ENCODE data around the gene FMNL1. TPM values are rescaled to one million over a fixed set of nuclear protein-coding genes. Genes with fewer than 3 reads are reported as not detected.
A peak's percentile ranks its signal among the peaks of the same experiment; 100 is the strongest.

FMNL1 gene
- total RNA-seq, 4 donors from 2014 or later, result 19.2 to 42.9 (median 24.6) TPM

DNA sequence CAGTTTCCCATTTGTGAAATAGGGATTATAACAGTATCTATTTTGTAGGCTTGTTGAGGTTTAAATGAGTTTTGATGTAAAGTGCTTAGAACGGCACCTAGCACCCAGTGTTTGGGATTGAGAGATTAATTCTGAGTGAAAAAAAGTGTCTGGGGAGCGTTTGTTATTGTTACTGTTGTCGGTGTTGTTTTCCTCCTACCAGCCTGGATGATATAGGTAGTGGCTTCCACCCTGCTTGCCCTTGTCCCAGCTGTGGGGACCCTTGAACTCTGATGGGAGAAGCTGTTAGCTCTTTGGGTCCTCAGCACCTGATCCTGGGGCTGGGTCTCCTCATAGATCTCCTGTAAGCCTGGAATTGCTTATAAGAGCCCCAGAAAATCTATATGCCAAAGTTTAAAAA is 4.9 kb downstream of the FMNL1 start:
- H3K36me3 ChIP-seq, result no peaks in the 10 kb centered on the region
- no peaks in the 10 kb centered on the region for H3K9me3 ChIP-seq
- peaks cover 0 to 9% of the 10 kb centered on the region in 2 donors for H3K27me3 ChIP-seq
- peak overlapping the region; percentile 10 to 91 (median 83) for H3K27ac ChIP-seq
- TF ChIP-seq EP300 (IDR thresholded peaks at IDR 0.05) (no peak), CTCF (IDR thresholded peaks at IDR 0.05) (no peak), POLR2A (IDR thresholded peaks at IDR 0.05) (no peak)
- WGBS, 2 donors, result 74 to 81% methylated on average over 3 of the region's 3 CpGs
- peaks cover 0 to 65% (median 27%) of the 10 kb centered on the region in 4 donors for H3K4me1 ChIP-seq
- DNase-seq (ENCODE audit: low spot score in 2 of 2), result no peak
- peak overlapping the region in 2 of 4 donors; percentile 1 to 67 for H3K4me3 ChIP-seq

- WGBS, 2 donors, result 68 to 72% methylated on average over 7 to 8 of the region's 8 CpGs
- H3K36me3 ChIP-seq, result no peaks in the 10 kb centered on the region
- no peak for DNase-seq (ENCODE audit: low spot score in 2 of 2)
- no peak for TF ChIP-seq CTCF (IDR thresholded peaks at IDR 0.05)
- TF ChIP-seq EP300 (IDR thresholded peaks at IDR 0.05), result no peak
- TF ChIP-seq POLR2A (IDR thresholded peaks at IDR 0.05), result no peak
- peaks cover 0 to 8% of the 10 kb centered on the region in 2 donors for H3K27me3 ChIP-seq
- H3K4me3 ChIP-seq, result peak overlapping the region in 2 of 4 donors; percentile 1 to 27
- peaks cover 0 to 63% (median 27%) of the 10 kb centered on the region in 4 donors for H3K4me1 ChIP-seq
- peak overlapping the region; percentile 17 to 91 (median 83) for H3K27ac ChIP-seq
- H3K9me3 ChIP-seq, result no peaks in the 10 kb centered on the region
Observed at GRCh38 chr17:45227101-45227925, 5.6 kb downstream of the FMNL1 start.

GRCh38 chr17:45227926-45228762 is 6.5 kb downstream of the FMNL1 start:
- TF ChIP-seq CTCF (IDR thresholded peaks at IDR 0.05) (no peak), EP300 (IDR thresholded peaks at IDR 0.05) (no peak), POLR2A (IDR thresholded peaks at IDR 0.05) (no peak)
- no peaks in the 10 kb centered on the region for H3K36me3 ChIP-seq
- DNase-seq (ENCODE audit: low spot score in 2 of 2), result no peak
- 67 to 77% methylated on average over 14 to 17 of the region's 17 CpGs for WGBS, 2 donors
- H3K27me3 ChIP-seq, result no peaks in the 10 kb centered on the region
- peaks cover 0 to 55% (median 27%) of the 10 kb centered on the region in 4 donors for H3K4me1 ChIP-seq
- H3K27ac ChIP-seq, result peak overlapping the region; percentile 17 to 91 (median 83)
- no peaks in the 10 kb centered on the region for H3K9me3 ChIP-seq
- peak overlapping the region in 2 of 4 donors; percentile 1 to 9 for H3K4me3 ChIP-seq

DNA sequence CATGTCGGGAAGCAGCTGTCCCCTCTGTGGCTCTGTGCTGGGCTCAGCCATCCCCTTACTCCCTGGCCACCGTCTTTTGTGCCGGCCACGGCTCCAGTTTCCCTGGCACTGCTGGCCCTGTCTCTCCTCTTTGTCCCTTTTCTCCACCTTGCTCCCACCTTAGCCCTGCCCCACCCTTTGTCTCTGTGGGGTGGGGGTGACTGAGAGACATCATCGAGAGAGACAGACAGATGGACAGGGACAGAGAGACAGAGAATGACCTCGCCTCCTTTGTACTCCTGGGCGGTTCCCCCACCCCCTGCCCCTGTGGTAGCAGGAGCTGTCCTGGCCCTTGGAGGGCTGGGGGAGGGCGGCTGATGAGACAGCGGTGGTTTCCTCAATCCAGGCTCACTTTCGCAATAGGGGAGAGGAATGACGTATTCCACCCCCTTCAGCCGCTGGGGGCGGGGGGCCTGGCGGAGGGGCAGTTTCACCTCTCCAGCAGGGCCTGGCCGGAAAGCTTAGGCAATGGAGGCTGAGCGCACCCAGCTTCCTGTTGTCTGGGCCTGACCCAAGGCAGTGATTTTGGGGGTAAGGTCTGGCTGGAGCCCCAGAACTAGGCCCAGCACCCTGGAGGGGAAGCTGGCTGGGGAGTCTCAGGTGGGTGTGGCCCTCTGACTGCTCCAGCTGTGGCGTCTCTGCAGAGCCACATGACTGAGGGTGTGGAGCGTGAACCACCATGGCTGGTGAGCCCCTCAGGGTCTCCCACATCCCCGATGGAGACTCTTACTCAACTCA is 7.3 kb downstream of the FMNL1 start:
- 41 to 60% methylated on average over 11 to 18 of the region's 19 CpGs for WGBS, 2 donors
- no peaks in the 10 kb centered on the region for H3K27me3 ChIP-seq
- H3K4me1 ChIP-seq, result peaks cover 0 to 53% (median 27%) of the 10 kb centered on the region in 4 donors
- TF ChIP-seq CTCF (IDR thresholded peaks at IDR 0.05) (peak in 1 of 5 experiments; percentile 21), POLR2A (IDR thresholded peaks at IDR 0.05) (no peak), EP300 (IDR thresholded peaks at IDR 0.05) (peak; percentile 42 to 85)
- DNase-seq (ENCODE audit: low spot score in 2 of 2), result peak; percentile 67 to 85
- no peaks in the 10 kb centered on the region for H3K9me3 ChIP-seq
- peak overlapping the region; percentile 17 to 91 (median 83) for H3K27ac ChIP-seq
- H3K36me3 ChIP-seq, result no peaks in the 10 kb centered on the region
- H3K4me3 ChIP-seq, result peak overlapping the region in 1 of 4 donors; percentile 9
